HG02938 (cell line): Measurements from ENCODE around the gene CELA3A.
"Not testable (repeated sequence)": the region's sequence is repeated elsewhere in the genome, so short reads cannot be mapped to it uniquely, and the experiment has no call there.

Source experiments
- ATAC-seq: cut with Tn5 transposase; IDR thresholded peaks from one replicate; pipeline ENCODE4 v1.9.1; 2021; ENCODE audit warnings: mild to moderate bottlenecking, moderate library complexity; ENCODE audit not compliant: unreplicated experiment

CELA3A gene

GRCh38 chr1:21980515-21981220, 20.8 kb upstream of the CELA3A start:
- not testable (repeated sequence) for ATAC-seq

DNA sequence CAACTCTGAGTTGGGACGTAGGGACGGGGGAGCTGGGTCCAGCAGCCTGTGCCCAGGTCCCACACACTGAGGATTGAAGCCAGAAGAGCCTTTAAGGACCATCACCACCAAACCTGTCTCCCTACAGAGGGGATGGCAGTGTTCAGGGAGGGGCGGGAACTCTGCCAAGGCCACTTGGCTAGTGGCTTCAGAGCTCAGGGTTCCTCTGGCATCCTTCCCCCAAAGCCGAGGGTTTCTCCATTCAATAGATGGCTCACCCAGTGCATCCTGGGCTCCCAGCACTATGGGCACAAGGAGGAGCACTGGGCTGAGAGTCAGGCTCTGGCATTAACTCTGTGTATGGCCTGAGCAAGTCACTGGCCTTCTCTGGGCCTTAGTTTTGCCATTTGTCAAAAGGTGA, 20.2 kb upstream of the CELA3A start:
- ATAC-seq: not testable (repeated sequence)

DNA sequence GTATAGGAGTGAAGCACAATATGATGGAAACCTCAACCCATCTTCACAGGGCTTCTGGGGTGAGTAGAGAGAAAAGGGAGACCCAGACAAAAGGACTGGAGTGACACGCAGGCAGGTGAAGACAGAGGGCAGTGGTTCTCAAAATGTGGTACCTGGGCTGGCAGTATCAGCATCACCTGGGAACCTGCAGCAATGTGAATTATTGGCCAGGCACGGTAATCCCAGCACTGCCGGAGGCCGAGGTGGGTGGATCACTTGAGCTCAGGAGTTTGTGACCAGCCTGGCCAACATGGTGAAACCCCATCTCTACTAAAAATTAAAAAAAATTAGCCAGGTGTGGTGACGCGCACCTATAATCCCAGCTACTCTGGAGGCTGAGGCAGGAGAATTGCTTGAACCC, 19.3 kb upstream of the CELA3A start:
- not testable (repeated sequence) for ATAC-seq

DNA sequence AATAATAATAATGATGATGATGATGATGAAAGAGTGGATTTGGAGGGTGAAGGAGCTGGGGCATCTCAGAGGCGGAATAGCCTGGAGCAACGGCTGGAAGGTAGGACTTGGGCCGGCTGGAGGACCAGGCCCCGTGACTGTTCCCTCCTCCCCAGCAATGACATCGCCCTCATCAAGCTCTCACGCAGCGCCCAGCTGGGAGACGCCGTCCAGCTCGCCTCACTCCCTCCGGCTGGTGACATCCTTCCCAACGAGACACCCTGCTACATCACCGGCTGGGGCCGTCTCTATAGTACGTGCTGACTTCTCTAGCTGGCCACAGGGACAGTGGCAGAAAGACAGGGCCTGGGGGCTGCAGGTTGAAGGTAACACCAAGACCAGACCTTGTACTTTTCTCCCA, 17.9 kb upstream of the CELA3A start:
- ATAC-seq: not testable (repeated sequence)

DNA sequence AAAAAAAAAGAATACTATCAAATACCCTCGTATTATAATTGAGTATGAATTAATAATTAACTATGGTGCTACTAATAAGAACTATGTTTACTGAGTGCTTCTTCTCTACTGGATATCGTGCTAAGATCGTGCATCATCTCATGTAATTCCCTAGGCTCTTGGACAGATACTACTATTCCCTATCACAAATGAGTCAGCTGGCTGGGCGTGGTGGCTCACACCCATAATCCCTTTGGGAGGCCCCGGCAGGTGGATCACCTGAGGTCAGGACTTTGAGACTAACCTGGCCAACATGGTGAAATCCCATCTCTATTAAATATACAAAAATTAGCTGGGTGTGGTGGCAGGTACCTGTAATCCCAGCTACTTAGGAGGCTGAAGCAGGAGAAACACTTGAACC, 15.6 kb upstream of the CELA3A start:
- ATAC-seq: not testable (repeated sequence)

DNA sequence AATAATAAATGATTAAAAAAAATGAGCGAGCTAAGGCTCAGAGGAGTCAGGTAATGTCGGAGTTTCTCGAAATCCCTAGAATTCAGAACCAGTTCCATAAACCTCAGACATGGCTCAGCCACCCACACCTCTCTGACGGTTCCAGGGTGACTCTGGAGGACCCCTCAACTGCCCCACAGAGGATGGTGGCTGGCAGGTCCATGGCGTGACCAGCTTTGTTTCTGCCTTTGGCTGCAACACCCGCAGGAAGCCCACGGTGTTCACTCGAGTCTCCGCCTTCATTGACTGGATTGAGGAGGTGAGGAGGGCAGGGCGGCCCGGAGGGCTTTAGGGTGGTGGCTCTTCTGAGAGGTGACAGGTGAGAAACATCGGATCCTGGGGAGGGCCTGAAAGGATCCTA, 15.1 kb upstream of the CELA3A start:
- not testable (repeated sequence) for ATAC-seq

DNA sequence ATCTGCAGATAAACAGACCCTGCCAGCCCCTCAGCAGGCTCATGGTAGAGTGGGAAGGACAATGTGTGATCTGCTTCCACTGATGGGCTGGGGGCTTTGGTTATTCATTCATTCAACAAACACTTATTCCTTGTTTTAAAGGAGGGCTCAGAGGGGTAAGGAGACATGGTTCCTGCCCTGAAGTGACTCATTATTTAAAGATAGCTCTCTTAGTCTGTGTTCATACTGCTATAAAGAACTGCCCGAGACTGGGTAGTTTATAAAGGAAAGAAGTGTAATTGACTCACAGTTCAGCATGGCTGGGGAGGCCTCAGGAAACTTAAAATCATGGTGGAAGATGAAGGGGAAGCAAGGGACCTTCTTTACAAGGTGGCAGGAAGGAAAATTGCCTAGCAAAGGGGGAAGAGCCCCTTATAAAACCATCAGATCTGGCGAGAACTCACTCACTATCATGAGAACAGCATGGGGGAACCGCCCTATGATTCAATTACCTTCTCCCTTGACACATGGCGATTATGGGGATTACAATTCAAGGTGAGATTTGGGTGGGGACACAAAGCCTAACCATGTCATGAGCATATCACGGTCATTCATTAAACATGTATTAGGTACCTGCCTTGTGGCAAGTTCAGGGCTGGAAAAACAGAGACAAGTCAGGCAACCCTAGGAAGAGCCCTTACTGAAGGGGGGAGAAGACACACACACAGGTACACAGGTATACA, 11.6 kb upstream of the CELA3A start:
- ATAC-seq: not testable (repeated sequence)

DNA sequence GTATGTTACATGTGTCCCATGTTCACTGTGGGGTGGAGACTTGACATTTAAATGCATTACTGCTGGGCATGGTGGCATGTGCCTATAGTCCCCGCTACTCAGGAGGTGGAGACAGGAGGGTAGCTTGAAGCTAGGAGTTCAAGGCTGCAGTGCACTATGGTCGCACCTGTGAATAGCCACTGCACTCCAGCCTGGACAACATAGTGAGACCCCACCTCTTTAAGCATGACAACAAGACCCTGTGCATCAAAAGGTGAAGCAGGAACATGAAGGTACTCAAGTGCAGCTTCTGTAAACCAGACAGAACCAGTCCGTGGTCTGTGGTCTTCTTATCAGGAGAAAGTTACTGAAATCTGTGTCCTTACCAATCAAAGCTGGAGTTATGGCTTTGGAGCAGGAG, 9.3 kb upstream of the CELA3A start:
- not testable (repeated sequence) for ATAC-seq

- ATAC-seq: not testable (repeated sequence)
Measured at GRCh38 chr1:21994716-21995115, 6.7 kb upstream of the CELA3A start.

DNA sequence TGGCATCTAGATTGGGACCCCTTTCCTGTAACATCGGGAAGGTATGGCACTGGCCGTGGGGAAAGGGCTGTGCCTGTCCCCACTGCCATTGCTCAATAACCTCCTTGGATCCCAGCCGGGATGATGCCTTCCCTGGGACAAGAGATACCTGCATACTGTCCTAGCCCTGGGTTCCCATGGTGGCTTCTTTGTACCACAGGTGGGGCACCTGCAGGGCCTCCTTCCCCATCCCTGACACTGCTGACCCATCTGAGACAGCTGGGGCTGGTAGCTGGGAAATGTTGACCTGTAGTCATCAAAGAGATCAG, 4.8 kb upstream of the CELA3A start:
- not testable (repeated sequence) for ATAC-seq

- ATAC-seq: not testable (repeated sequence)
Measured at GRCh38 chr1:21997891-21998623, 3.4 kb upstream of the CELA3A start.

GRCh38 chr1:21998624-21999294, 2.7 kb upstream of the CELA3A start:
- ATAC-seq: not testable (repeated sequence)

- not testable (repeated sequence) for ATAC-seq
Measured at GRCh38 chr1:21999645-22000044, 1.8 kb upstream of the CELA3A start.

- ATAC-seq: not testable (repeated sequence)
Measured at GRCh38 chr1:22002461-22002860, 1.0 kb downstream of the CELA3A start.

DNA sequence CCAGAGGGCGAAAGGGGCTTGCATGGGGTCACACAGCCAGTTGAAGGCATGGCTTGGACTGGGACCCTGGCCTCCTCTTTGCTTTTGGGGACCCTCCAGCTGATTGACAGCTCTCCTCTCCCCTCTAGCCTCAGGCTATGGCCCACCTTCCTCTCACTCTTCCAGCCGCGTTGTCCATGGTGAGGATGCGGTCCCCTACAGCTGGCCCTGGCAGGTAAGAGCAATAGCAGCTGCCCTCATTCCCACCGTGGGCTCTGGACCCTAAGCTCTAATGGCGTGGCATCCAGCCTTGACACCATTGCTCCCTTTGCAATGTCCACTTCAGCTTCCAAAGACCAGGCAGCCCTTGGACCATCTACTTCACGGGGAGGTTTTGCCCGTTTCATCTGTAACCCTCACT, 1.4 kb downstream of the CELA3A start:
- not testable (repeated sequence) for ATAC-seq

GRCh38 chr1:22003959-22004358, 2.5 kb downstream of the CELA3A start:
- not testable (repeated sequence) for ATAC-seq

DNA sequence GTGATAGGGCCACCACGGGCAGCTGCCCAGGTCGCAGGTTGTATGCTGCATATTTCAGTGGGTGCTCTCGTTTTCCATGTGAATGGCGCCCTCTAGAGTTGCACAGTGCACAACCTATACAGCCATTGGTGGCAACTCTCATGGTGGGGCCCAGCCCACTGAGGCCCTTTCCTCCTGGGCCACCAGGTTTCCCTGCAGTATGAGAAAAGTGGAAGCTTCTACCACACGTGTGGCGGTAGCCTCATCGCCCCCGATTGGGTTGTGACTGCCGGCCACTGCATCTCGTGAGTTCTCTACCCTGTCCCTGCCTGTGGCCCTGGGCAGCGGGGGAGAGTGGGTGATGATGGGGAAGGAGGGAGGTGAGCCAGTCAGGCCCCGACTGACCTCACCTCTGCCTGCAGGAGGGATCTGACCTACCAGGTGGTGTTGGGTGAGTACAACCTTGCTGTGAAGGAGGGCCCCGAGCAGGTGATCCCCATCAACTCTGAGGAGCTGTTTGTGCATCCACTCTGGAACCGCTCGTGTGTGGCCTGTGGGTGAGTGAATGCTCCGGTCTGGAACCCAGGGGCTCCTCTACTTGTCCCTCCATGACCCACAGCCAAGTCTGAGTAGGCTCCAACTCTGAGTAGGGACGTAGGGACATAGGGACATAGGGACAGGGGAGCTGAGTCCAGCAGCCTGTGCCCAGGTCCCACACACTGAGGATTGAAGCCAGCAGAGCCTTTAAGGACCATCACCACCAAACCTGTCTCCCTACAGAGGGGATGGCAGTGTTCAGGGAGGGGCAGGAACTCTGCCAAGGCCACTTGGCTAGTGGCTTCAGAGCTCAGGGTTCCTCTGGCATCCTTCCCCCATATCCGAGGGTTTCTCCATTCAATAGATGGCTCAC, 4.0 kb downstream of the CELA3A start:
- not testable (repeated sequence) for ATAC-seq

DNA sequence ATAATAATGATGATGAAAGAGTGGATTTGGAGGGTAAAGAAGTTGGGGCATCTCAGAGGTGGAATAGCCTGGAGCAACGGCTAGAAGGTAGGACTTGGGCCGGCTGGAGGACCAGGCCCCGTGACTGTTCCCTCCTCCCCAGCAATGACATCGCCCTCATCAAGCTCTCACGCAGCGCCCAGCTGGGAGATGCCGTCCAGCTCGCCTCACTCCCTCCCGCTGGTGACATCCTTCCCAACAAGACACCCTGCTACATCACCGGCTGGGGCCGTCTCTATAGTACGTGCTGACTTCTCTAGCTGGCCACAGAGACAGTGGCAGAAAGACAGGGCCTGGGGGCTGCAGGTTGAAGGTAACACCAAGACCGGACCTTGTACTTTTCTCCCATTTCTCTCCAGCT, 5.3 kb downstream of the CELA3A start:
- ATAC-seq: not testable (repeated sequence)

GRCh38 chr1:22007262-22007661, 5.8 kb downstream of the CELA3A start:
- ATAC-seq: not testable (repeated sequence)

- ATAC-seq: not testable (repeated sequence)
Measured at GRCh38 chr1:22009566-22009965, 8.1 kb downstream of the CELA3A start.
